Endodermal cell (in vitro differentiated cells): Measurements from ENCODE around the gene FBXL2. TPM values are rescaled to one million over a fixed set of nuclear protein-coding genes. Genes with fewer than 3 reads are reported as not detected.
"Not testable (repeated sequence)": the region's sequence is repeated elsewhere in the genome, so short reads cannot be mapped to it uniquely, and the experiment has no call there.

Source experiments
- DNase-seq: peaks from one replicate; pipeline ENCODE4 v3.0.0-alpha.2; 2017
- H3K27ac ChIP-seq: 2 replicates; pipeline ENCODE4 v1.5.1; 2013; ENCODE audit warnings: mild to moderate bottlenecking, low read depth, low read length, moderate library complexity
- H3K27me3 ChIP-seq: 2 replicates; pipeline ENCODE4 v1.6.1; 2013; ENCODE audit warnings: mild to moderate bottlenecking, low read length, moderate library complexity; ENCODE audit not compliant: insufficient read depth, control insufficient read depth, poor library complexity, severe bottlenecking
- H3K36me3 ChIP-seq: 2 replicates; pipeline ENCODE4 v1.7.0; 2013; ENCODE audit warnings: mild to moderate bottlenecking, low read length, moderate library complexity; ENCODE audit not compliant: control insufficient read depth, insufficient read depth
- H3K4me1 ChIP-seq: one replicate; pipeline ENCODE4 v1.7.0; 2013; ENCODE audit warnings: low read length; ENCODE audit not compliant: control insufficient read depth, insufficient read depth
- H3K4me3 ChIP-seq: 2 replicates; pipeline ENCODE4 v1.5.1; 2013; ENCODE audit warnings: mild to moderate bottlenecking, low read length, moderate library complexity
- H3K9ac ChIP-seq: 2 replicates; pipeline ENCODE4 v1.6.1; 2013; ENCODE audit warnings: mild to moderate bottlenecking, low read length, moderate library complexity; ENCODE audit not compliant: poor library complexity, severe bottlenecking; ENCODE audit errors: extremely low read depth
- H3K9me3 ChIP-seq: 2 replicates; pipeline ENCODE4 v1.6.1; 2013; ENCODE audit warnings: mild to moderate bottlenecking, low read length, moderate library complexity; ENCODE audit not compliant: control insufficient read depth
- H3K27ac Mint-ChIP-seq: 2 replicates; pipeline ENCODE4 v1.8.0; 2020; ENCODE audit warnings: mixed read lengths
- H3K27me3 Mint-ChIP-seq: 2 replicates; pipeline ENCODE4 v1.8.0; 2021; ENCODE audit warnings: mild to moderate bottlenecking, mixed read lengths; ENCODE audit not compliant: insufficient read depth
- H3K36me3 Mint-ChIP-seq: 2 replicates; pipeline ENCODE4 v1.8.0; 2020; ENCODE audit warnings: low read depth, mixed read lengths
- H3K4me1 Mint-ChIP-seq: 2 replicates; pipeline ENCODE4 v1.8.0; 2020; ENCODE audit warnings: mixed read lengths
- H3K4me3 Mint-ChIP-seq: 2 replicates; pipeline ENCODE4 v1.8.0; 2020; ENCODE audit warnings: mild to moderate bottlenecking, moderate library complexity, mixed read lengths
- H3K9me3 Mint-ChIP-seq: 2 replicates; pipeline ENCODE4 v1.8.0; 2020; ENCODE audit warnings: mild to moderate bottlenecking, mixed read lengths
- CTCF ChIP-seq: fragments of 200-600 bp; sonication (generic); conservative IDR thresholded peaks from 2 replicates; pipeline ENCODE4 v1.5.0; 2021; ENCODE audit warnings: antibody characterized with exemption, mild to moderate bottlenecking
- WGBS, 2 experiments: methylation state at CpG; one replicate each; pipeline versions ENCODE4 v1.1.5 to v1.1.7; 2013; ENCODE audit warnings: missing lambda C conversion rate in 2 of 2, mixed read lengths in 1 of 2; ENCODE audit not compliant: insufficient coverage in 1 of 2, insufficient read length in 1 of 2; 5-methylcytosine and 5-hydroxymethylcytosine counted together
- total RNA-seq, 2 donors: library from RNA; stranded (reverse); fragmentation: NEBNext Ultra II Directional in 1 of 2; extraction: Animal tissue kit (Norgen Biotek cat#: 25700) in 1 of 2; gene quantifications; 2 replicates in 1 of 2; 3 replicates in 1 of 2; pipeline ENCODE4 v1.2.1, GENCODE V29; 2021

FBXL2 gene
- total RNA-seq, 2 donors from 2014 or later = 12.4 to 18.2 TPM

GRCh38 chr3:33426630-33427317, 149.5 kb downstream of the FBXL2 start:
- H3K9me3 Mint-ChIP-seq = no peaks in the 10 kb centered on the region
- Histone ChIP-seq H3K36me3 (peaks cover 29% of the 10 kb centered on the region), H3K9me3 (no peaks in the 10 kb centered on the region), H3K4me1 (peaks cover 21% of the 10 kb centered on the region), H3K27ac (no peak overlapping the region), H3K27me3 (no peaks in the 10 kb centered on the region), H3K4me3 (peak overlapping the region; percentile 33), H3K9ac (no peak overlapping the region)
- H3K27ac Mint-ChIP-seq = peak overlapping the region; percentile 79
- H3K36me3 Mint-ChIP-seq = peaks cover 29% of the 10 kb centered on the region
- peak; percentile 52 for DNase-seq
- TF ChIP-seq CTCF = no peak
- peak overlapping the region; percentile 20 for H3K4me3 Mint-ChIP-seq
- no peaks in the 10 kb centered on the region for H3K27me3 Mint-ChIP-seq
- H3K4me1 Mint-ChIP-seq = peaks cover 69% of the 10 kb centered on the region
- WGBS, 2 experiments = 69 to 94% methylated on average over 8 to 10 of the region's 10 CpGs

- no peak for TF ChIP-seq CTCF
- H3K4me1 ChIP-seq = peaks cover 21% of the 10 kb centered on the region
- Mint-ChIP-seq H3K27me3 (no peaks in the 10 kb centered on the region), H3K9me3 (no peaks in the 10 kb centered on the region), H3K27ac (no peak overlapping the region), H3K4me1 (peaks cover 69% of the 10 kb centered on the region), H3K36me3 (peaks cover 14% of the 10 kb centered on the region), H3K4me3 (no peak overlapping the region)
- no peak overlapping the region for H3K27ac ChIP-seq
- no peaks in the 10 kb centered on the region for H3K27me3 ChIP-seq
- H3K36me3 ChIP-seq = peaks cover 13% of the 10 kb centered on the region
- WGBS, 2 experiments = 85 to 91% methylated on average over 5 to 7 of the region's 7 CpGs
- H3K9ac ChIP-seq = no peak overlapping the region
- no peak for DNase-seq
- no peaks in the 10 kb centered on the region for H3K9me3 ChIP-seq
- H3K4me3 ChIP-seq = no peak overlapping the region
These were observed 151.5 kb downstream of the FBXL2 start for GRCh38 chr3:33428734-33429133.

- not testable (repeated sequence) for H3K27ac ChIP-seq, H3K9ac ChIP-seq, H3K36me3 ChIP-seq, H3K4me3 Mint-ChIP-seq, H3K4me3 ChIP-seq, H3K9me3 Mint-ChIP-seq, H3K36me3 Mint-ChIP-seq, H3K27me3 Mint-ChIP-seq, H3K27me3 ChIP-seq, DNase-seq, H3K9me3 ChIP-seq, H3K27ac Mint-ChIP-seq
- 95 to 100% methylated on average over 2 of the region's 2 CpGs for WGBS, 2 experiments
- H3K4me1 Mint-ChIP-seq = peaks cover 69% of the 10 kb centered on the region
- peaks cover 21% of the 10 kb centered on the region for H3K4me1 ChIP-seq
These were observed 152.1 kb downstream of the FBXL2 start for GRCh38 chr3:33429306-33429705.
